AG09309 (cell line): ENCODE data around the gene ASPHD1.
A peak's percentile ranks its signal among the peaks of the same experiment; 100 is the strongest.
"Not testable (repeated sequence)": the region's sequence is repeated elsewhere in the genome, so short reads cannot be mapped to it uniquely, and the experiment has no call there.

Experiments used
- DNase-seq: peaks from one replicate; pipeline ENCODE4 v3.0.0-alpha.2; 2010; ENCODE audit warnings: low read depth
- H3K4me3 ChIP-seq: 2 replicates; pipeline ENCODE4 v1.5.1; 2011; ENCODE audit warnings: mild to moderate bottlenecking, low read depth, low read length, moderate library complexity; ENCODE audit not compliant: control insufficient read depth
- CTCF ChIP-seq: IDR thresholded peaks from 2 replicates; pipeline ENCODE4 v1.5.1; 2011; ENCODE audit warnings: mild to moderate bottlenecking, low read depth, low read length, inconsistent platforms; ENCODE audit not compliant: insufficient read depth, control insufficient read depth; ENCODE audit errors: missing control alignments

ASPHD1 gene

GRCh38 chr16:29876594-29877249 is 23.6 kb upstream of the ASPHD1 start:
- H3K4me3 ChIP-seq, result peak overlapping the region; percentile 21
- no peak for TF ChIP-seq CTCF
- DNase-seq, result no peak

- DNase-seq, result no peak
- no peak overlapping the region for H3K4me3 ChIP-seq
- TF ChIP-seq CTCF, result no peak
These were observed 22.9 kb upstream of the ASPHD1 start for GRCh38 chr16:29877266-29877961.

- H3K4me3 ChIP-seq, result no peak overlapping the region
- DNase-seq, result no peak
- TF ChIP-seq CTCF, result no peak
These were observed 22.1 kb upstream of the ASPHD1 start for GRCh38 chr16:29878172-29878571.

- DNase-seq, result no peak
- H3K4me3 ChIP-seq, result no peak overlapping the region
- TF ChIP-seq CTCF, result no peak
These were observed 19.2 kb upstream of the ASPHD1 start for GRCh38 chr16:29881050-29881449.

- TF ChIP-seq CTCF, result no peak
- no peak overlapping the region for H3K4me3 ChIP-seq
- DNase-seq, result no peak
These were observed 16.3 kb upstream of the ASPHD1 start for GRCh38 chr16:29883987-29884386.

- H3K4me3 ChIP-seq, DNase-seq: not testable (repeated sequence)
These were observed 10.9 kb upstream of the ASPHD1 start for GRCh38 chr16:29889372-29889771.
